AG04449 (cell line): ENCODE data around the gene THAP5.
"Not testable (repeated sequence)": the region's sequence is repeated elsewhere in the genome, so short reads cannot be mapped to it uniquely, and the experiment has no call there.

Experiments used
- CTCF ChIA-PET: fragments of 350-600 bp; formaldehyde crosslinking; extraction: SDS; loops from one replicate; lab custom pipeline; 2021; ENCODE audit warnings: antibody characterized with exemption; lab: Yijun Ruan, JAX
- POLR2A ChIA-PET: fragments of 400-600, 350-600 bp; formaldehyde crosslinking; extraction: SDS; loops from one replicate; lab custom pipeline; 2020; ENCODE audit warnings: antibody characterized with exemption, inconsistent platforms; lab: Yijun Ruan, JAX
- DNase-seq: peaks from one replicate; pipeline ENCODE4 v3.0.0-alpha.2; 2010; ENCODE audit warnings: low read depth, low spot score
- H3K4me3 ChIP-seq: 2 replicates; pipeline ENCODE4 v1.5.1; 2011; ENCODE audit warnings: low read depth, mild to moderate bottlenecking, control low read depth, low read length
- CTCF ChIP-seq: IDR thresholded peaks from one replicate; pipeline ENCODE4 v1.5.1; 2011; ENCODE audit warnings: mild to moderate bottlenecking, moderate library complexity, low read length, control low read depth, inconsistent platforms; ENCODE audit not compliant: insufficient read depth; ENCODE audit errors: missing control alignments

Gene THAP5

DNA sequence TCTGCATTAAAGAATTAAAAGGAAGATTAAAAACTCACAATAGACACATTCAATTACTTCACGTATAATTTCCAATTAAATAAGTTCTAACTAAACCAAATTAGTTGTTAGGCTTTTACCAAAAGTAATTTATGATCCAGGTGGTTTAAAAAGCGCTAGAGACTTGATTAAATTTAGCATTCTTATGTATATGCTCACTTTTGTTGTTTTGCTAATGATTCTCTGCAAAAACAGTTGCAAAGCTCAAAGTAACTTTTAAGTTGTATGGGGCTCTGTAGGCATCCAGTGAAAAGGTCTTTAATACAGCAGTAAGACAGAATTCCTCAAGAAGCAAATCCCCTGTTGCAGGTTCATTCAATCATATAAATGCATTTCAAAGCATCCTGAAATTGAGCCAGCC lies 28.0 kb downstream of the THAP5 start:
- CTCF ChIA-PET = no interaction called here
- no peak overlapping the region for H3K4me3 ChIP-seq
- POLR2A ChIA-PET = no interaction called here
- DNase-seq = no peak
- TF ChIP-seq CTCF = no peak

GRCh38 chr7:108538685-108539084 lies 30.8 kb downstream of the THAP5 start:
- H3K4me3 ChIP-seq, DNase-seq, CTCF ChIA-PET, POLR2A ChIA-PET: not testable (repeated sequence)

- POLR2A ChIA-PET, CTCF ChIA-PET, H3K4me3 ChIP-seq: not testable (repeated sequence)
Measured at GRCh38 chr7:108538236-108538635, 31.3 kb downstream of the THAP5 start.

DNA sequence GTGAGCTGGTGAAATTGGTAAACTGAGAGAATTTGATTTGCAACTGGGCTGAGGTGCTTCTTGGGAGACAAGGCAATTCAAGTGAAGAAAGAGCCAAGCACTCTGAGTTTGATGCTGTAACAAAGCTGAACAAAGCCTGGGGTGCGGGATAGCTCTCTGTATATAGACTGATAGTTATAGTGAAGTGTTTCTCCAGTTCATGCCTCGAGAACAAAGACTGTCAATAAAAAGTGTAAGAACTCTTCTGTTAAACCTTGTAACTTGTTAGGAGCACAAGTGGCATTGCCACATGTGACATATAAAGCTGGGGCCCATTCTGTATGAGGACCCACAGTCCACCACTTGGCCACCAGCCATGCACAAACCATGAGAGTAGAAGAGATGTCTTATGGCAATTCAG lies 32.3 kb downstream of the THAP5 start:
- DNase-seq = no peak
- TF ChIP-seq CTCF = no peak
- ChIA-PET CTCF (no interaction called here), POLR2A (no interaction called here)
- no peak overlapping the region for H3K4me3 ChIP-seq

More at GRCh38 chr7:108538236-108538635, 31.3 kb downstream of the THAP5 start:
- DNase-seq = not testable (repeated sequence)

GRCh38 chr7:108535744-108536143 lies 33.8 kb downstream of the THAP5 start:
- H3K4me3 ChIP-seq = no peak overlapping the region
- CTCF ChIA-PET = no interaction called here
- POLR2A ChIA-PET = no interaction called here
- no peak for TF ChIP-seq CTCF
- DNase-seq = no peak

GRCh38 chr7:108535257-108535656 lies 34.2 kb downstream of the THAP5 start:
- H3K4me3 ChIP-seq = no peak overlapping the region
- DNase-seq = no peak
- no peak for TF ChIP-seq CTCF
- CTCF ChIA-PET = no interaction called here
- POLR2A ChIA-PET = no interaction called here

DNA sequence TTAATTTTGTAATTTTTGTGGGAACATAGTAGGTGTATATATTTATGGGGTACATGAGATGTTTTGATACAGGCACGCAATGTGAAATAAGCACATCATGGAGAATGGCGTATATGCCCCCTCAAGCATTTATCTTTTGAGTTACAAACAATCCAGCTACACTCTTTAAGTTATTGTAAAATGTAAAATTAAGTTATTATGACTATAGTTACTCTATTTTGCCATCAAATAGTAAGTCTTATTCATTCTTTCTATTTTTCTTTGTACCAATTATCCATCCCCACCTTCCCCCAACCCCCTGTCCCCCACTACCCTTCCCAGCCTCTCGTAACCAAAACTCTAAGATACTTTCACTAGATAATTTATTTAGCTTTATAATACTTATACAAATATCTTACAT lies 35.8 kb downstream of the THAP5 start:
- CTCF ChIA-PET = no interaction called here

More for the DNA sequence above, 35.8 kb downstream of the THAP5 start:
- no peak for DNase-seq
- POLR2A ChIA-PET = no interaction called here
- no peak overlapping the region for H3K4me3 ChIP-seq
- no peak for TF ChIP-seq CTCF
